HepG2 (cell line): Measurements from ENCODE around the gene FAT4. TPM values are rescaled to one million over a fixed set of nuclear protein-coding genes. Genes with fewer than 3 reads are reported as not detected.

ENCODE experiments used
- ATAC-seq: fragments of 200-7000 bp; cut with Tn5 transposase; 3 replicates; pipeline ENCODE4 v1.9.1; 2020; ENCODE audit warnings: mild to moderate bottlenecking, moderate library complexity
- BruUV-seq: library from RNA; stranded (reverse); fragments of 400-500 nt; replicated peaks from 2 replicates; lab custom pipeline; 2021; lab: Mats Ljungman, UMichigan
- CTCF ChIA-PET: fragments of 300-600 bp; formaldehyde crosslinking; extraction: SDS; loops from one replicate; lab custom pipeline; 2021; ENCODE audit warnings: low total read pairs, inconsistent platforms, low intra/inter-chr PET ratio; lab: Yijun Ruan, JAX
- POLR2A ChIA-PET: fragments of 350-600 bp; sonication (Branson Sonifier 250); formaldehyde crosslinking; loops from one replicate; lab custom pipeline; 2020; ENCODE audit warnings: antibody characterized with exemption, inconsistent platforms; lab: Yijun Ruan, JAX
- DNase-seq: peaks from one replicate; pipeline ENCODE4 v3.0.0-alpha.2; 2015; ENCODE audit warnings: low spot score
- FAIRE-seq: peaks from 3 replicates; lab custom pipeline; 2011; peaks lifted over from hg19 to GRCh38; lab: Jason Lieb, UNC
- H2AFZ ChIP-seq: one replicate; pipeline ENCODE4 v1.6.1; 2011; ENCODE audit warnings: low read length, inconsistent platforms
- H3K27ac ChIP-seq: fragments of 300-600 bp; 3 replicates; pipeline ENCODE4 v1.8.0; 2011; ENCODE audit warnings: mixed run types, mild to moderate bottlenecking, mixed read lengths, low read length, inconsistent platforms; ENCODE audit not compliant: insufficient read depth; ENCODE audit errors: extremely low read length
- H3K27me3 ChIP-seq, 2 experiments: fragments of 200-600 bp in 1 of 2; 2 replicates in 1 of 2; 3 replicates in 1 of 2; pipeline versions ENCODE4 v1.6.0 to v1.8.0; 2011; ENCODE audit warnings: low read length in 2 of 2, mild to moderate bottlenecking in 2 of 2, moderate library complexity in 2 of 2, inconsistent platforms in 1 of 2; ENCODE audit not compliant: insufficient read depth in 2 of 2, control insufficient read depth in 1 of 2
- H3K36me3 ChIP-seq, 2 experiments: fragments of 200-600 bp in 1 of 2; replicated peaks in 1 of 2; 2 replicates in 1 of 2; 3 replicates in 1 of 2; pipeline versions ENCODE4 v1.5.1 to v1.8.0; 2011; ENCODE audit warnings: low read length in 2 of 2, inconsistent platforms in 1 of 2; ENCODE audit not compliant: insufficient read depth in 2 of 2, control insufficient read depth in 1 of 2
- H3K4me1 ChIP-seq: 2 replicates; pipeline ENCODE4 v1.5.1; 2012; ENCODE audit warnings: low read length, inconsistent platforms; ENCODE audit not compliant: insufficient read depth
- H3K4me2 ChIP-seq: 2 replicates; pipeline ENCODE4 v1.6.0; 2011; ENCODE audit warnings: low read depth, low read length, inconsistent platforms
- H3K4me3 ChIP-seq, 3 experiments: fragments of 200-600 bp in 1 of 3; sonication (generic), shearing (Covaris generic) in 1 of 3; replicated peaks in 1 of 3; 2 replicates each; pipeline ENCODE4 v1.5.1; 2011 to 2016; ENCODE audit warnings: low read length in 3 of 3, inconsistent platforms in 2 of 3, low read depth in 2 of 3, mild to moderate bottlenecking in 2 of 3, control low read depth in 1 of 3, mixed read lengths in 1 of 3; ENCODE audit not compliant: insufficient read depth in 1 of 3
- H3K79me2 ChIP-seq: one replicate; pipeline ENCODE4 v1.6.1; 2011; ENCODE audit warnings: low read length, inconsistent platforms; ENCODE audit not compliant: insufficient read depth
- H3K9ac ChIP-seq: 2 replicates; pipeline ENCODE4 v1.6.0; 2011; ENCODE audit warnings: mild to moderate bottlenecking, low read depth, low read length, inconsistent platforms; ENCODE audit not compliant: insufficient read depth
- H3K9me3 ChIP-seq: 2 replicates; pipeline ENCODE4 v1.5.1; 2012; ENCODE audit warnings: mild to moderate bottlenecking, low read length
- H4K20me1 ChIP-seq: 2 replicates; pipeline ENCODE4 v1.6.0; 2011; ENCODE audit warnings: inconsistent platforms, mild to moderate bottlenecking, low read length, moderate library complexity; ENCODE audit not compliant: insufficient read depth
- ETV6 ChIP-seq: sonication (generic); formaldehyde crosslinking; conservative IDR thresholded peaks from 2 replicates; pipeline ENCODE4 v1.4.0; 2020; ENCODE audit warnings: missing genetic modification reagents
- FOXC1 ChIP-seq: sonication (generic); formaldehyde crosslinking; IDR thresholded peaks from 2 replicates; pipeline ENCODE4 v1.8.0; 2022; ENCODE audit warnings: mild to moderate bottlenecking, missing genetic modification reagents, borderline replicate concordance
- NBN ChIP-seq: fragments of 450-650 bp; conservative IDR thresholded peaks from 2 replicates; pipeline ENCODE4 v1.6.1; 2017
- NR0B2 ChIP-seq: sonication (generic); formaldehyde crosslinking; IDR thresholded peaks from 2 replicates; pipeline ENCODE4 v1.4.0; 2020; ENCODE audit warnings: mild to moderate bottlenecking, missing genetic modification reagents
- SNAPC4 ChIP-seq: sonication (generic); formaldehyde crosslinking; IDR thresholded peaks from 2 replicates; pipeline ENCODE4 v1.4.0; 2020; ENCODE audit warnings: mild to moderate bottlenecking, missing genetic modification reagents
- ZNF776 ChIP-seq: sonication (generic); formaldehyde crosslinking; IDR thresholded peaks from 2 replicates; pipeline ENCODE4 v1.4.0; 2020; ENCODE audit warnings: mild to moderate bottlenecking, missing genetic modification reagents
- ZSCAN12 ChIP-seq: sonication (generic); formaldehyde crosslinking; IDR thresholded peaks from 2 replicates; pipeline ENCODE4 v1.9.0; 2021; ENCODE audit warnings: mild to moderate bottlenecking, missing genetic modification reagents
- ZSCAN20 ChIP-seq: sonication (generic); formaldehyde crosslinking; IDR thresholded peaks from 2 replicates; pipeline ENCODE4 v1.4.0; 2020; ENCODE audit warnings: missing genetic modification reagents, mild to moderate bottlenecking, borderline replicate concordance
- WGBS: methylation state at CpG from one replicate; pipeline ENCODE4 v1.1.6; 2017; ENCODE audit warnings: low lambda C conversion rate; 5-methylcytosine and 5-hydroxymethylcytosine counted together
- in situ Hi-C: cut with HindIII; loops from 2 replicates; pipeline ENCODE4 v1.10.0; 2017; ENCODE audit warnings: low pct_unique_long_range_greater_than_20kb; ENCODE audit not compliant: extremely low pct_ligation_motif_present
- intact Hi-C: fragments of 100-400 bp; cut with micrococcal nuclease; formaldehyde crosslinking; loops from one replicate; pipeline ENCODE4 v1.10.0; 2022; ENCODE audit not compliant: unreplicated experiment
- polyA plus RNA-seq, 8 experiments: library from polyadenylated mRNA; depleted of rRNA in 3 of 8; stranded (reverse) in 7 of 8; unstranded in 1 of 8; fragments of >200 nt; fragmentation: Illumina TruSeq in 4 of 8; extraction: Trizol in 4 of 8; gene quantifications; 2 replicates each; pipeline versions ENCODE4 v1.2.1 to v1.2.3, GENCODE V29; 2011 to 2016; ENCODE audit warnings: low read depth in 4 of 8, missing spikeins in 1 of 8, mixed read lengths in 1 of 8; ENCODE audit not compliant: insufficient read depth in 1 of 8
- total RNA-seq, 5 experiments: library from RNA; depleted of rRNA; stranded (reverse); fragments of >200 nt; fragmentation: Illumina TruSeq; extraction: Trizol; gene quantifications; 2 replicates each; pipeline ENCODE4 v1.2.3, GENCODE V29; 2016; ENCODE audit warnings: low read depth in 1 of 5
- TF ChIP-seq, protein P1 (sequence below): sonication (generic); formaldehyde crosslinking; IDR thresholded peaks from 2 replicates; pipeline ENCODE4 v1.4.0; 2020; ENCODE audit warnings: missing genetic modification reagents, borderline replicate concordance

The FAT4 gene
- total and polyA plus RNA-seq, 2 of the 13 experiments (the other 11 are each of a cell fraction or from before 2014, with no cell fraction given), result 0.27 to 1.2 TPM

- in situ Hi-C loops, result no loop called here
- FAIRE-seq, result no peak
- H4K20me1 ChIP-seq, result no peaks in the 10 kb centered on the region
Observed at GRCh38 chr4:125353131-125353530, 38.4 kb downstream of the FAT4 start.

More at GRCh38 chr4:125353131-125353530, 38.4 kb downstream of the FAT4 start:
- ChIA-PET CTCF (no interaction called here), POLR2A (no interaction called here)
- H3K9me3 ChIP-seq, result no peaks in the 10 kb centered on the region
- intact Hi-C loops, result no loop called here
- no peak for DNase-seq
- BruUV-seq, result no TSS peak
- WGBS, result 26% methylated on average over 1 of the region's 1 CpG
- TF ChIP-seq, protein P1, sequence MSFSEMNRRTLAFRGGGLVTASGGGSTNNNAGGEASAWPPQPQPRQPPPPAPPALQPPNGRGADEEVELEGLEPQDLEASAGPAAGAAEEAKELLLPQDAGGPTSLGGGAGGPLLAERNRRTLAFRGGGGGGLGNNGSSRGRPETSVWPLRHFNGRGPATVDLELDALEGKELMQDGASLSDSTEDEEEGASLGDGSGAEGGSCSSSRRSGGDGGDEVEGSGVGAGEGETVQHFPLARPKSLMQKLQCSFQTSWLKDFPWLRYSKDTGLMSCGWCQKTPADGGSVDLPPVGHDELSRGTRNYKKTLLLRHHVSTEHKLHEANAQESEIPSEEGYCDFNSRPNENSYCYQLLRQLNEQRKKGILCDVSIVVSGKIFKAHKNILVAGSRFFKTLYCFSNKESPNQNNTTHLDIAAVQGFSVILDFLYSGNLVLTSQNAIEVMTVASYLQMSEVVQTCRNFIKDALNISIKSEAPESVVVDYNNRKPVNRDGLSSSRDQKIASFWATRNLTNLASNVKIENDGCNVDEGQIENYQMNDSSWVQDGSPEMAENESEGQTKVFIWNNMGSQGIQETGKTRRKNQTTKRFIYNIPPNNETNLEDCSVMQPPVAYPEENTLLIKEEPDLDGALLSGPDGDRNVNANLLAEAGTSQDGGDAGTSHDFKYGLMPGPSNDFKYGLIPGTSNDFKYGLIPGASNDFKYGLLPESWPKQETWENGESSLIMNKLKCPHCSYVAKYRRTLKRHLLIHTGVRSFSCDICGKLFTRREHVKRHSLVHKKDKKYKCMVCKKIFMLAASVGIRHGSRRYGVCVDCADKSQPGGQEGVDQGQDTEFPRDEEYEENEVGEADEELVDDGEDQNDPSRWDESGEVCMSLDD, result no peak
- TF ChIP-seq ZSCAN12 (CRISPR knock-in tag), result no peak
- no peak for TF ChIP-seq ZNF776 (CRISPR knock-in tag)
- TF ChIP-seq SNAPC4, result no peak
- TF ChIP-seq ZSCAN20 (CRISPR knock-in tag), result no peak
- no peak for TF ChIP-seq ETV6 (CRISPR knock-in tag)
- no peak for TF ChIP-seq FOXC1
- no peak for TF ChIP-seq NBN
- TF ChIP-seq NR0B2, result no peak
- TF ChIP-seq, all 625 proteins: peak for 0
- Histone ChIP-seq H3K27me3 (no peaks in the 10 kb centered on the region), H3K4me1 (no peaks in the 10 kb centered on the region), H3K4me3 (no peak overlapping the region), H3K79me2 (no peaks in the 10 kb centered on the region), H3K9ac (no peak overlapping the region), H2AFZ (no peak overlapping the region), H3K4me2 (no peak overlapping the region), H3K36me3 (no peaks in the 10 kb centered on the region), H3K27ac (no peak overlapping the region)
- no peak for ATAC-seq
